T47D (cell line): ENCODE results near the gene SMC3.

ENCODE experiments used
- DNase-seq, 2 experiments: peaks; one replicate each; pipeline versions ENCODE4 v3.0.0 to v3.0.0-alpha.2; 2011 to 2012; ENCODE audit warnings: low read depth in 1 of 2, low spot score in 1 of 2
- JUND ChIP-seq: IDR thresholded peaks from 2 replicates; pipeline ENCODE4 v1.6.1; 2012; ENCODE audit warnings: low read depth
- in situ Hi-C: cut with HindIII; loops from 2 replicates; pipeline ENCODE4 v1.10.0; 2016; ENCODE audit warnings: low sequenced_read_pairs, low pct_unique_long_range_greater_than_20kb

The SMC3 gene

DNA sequence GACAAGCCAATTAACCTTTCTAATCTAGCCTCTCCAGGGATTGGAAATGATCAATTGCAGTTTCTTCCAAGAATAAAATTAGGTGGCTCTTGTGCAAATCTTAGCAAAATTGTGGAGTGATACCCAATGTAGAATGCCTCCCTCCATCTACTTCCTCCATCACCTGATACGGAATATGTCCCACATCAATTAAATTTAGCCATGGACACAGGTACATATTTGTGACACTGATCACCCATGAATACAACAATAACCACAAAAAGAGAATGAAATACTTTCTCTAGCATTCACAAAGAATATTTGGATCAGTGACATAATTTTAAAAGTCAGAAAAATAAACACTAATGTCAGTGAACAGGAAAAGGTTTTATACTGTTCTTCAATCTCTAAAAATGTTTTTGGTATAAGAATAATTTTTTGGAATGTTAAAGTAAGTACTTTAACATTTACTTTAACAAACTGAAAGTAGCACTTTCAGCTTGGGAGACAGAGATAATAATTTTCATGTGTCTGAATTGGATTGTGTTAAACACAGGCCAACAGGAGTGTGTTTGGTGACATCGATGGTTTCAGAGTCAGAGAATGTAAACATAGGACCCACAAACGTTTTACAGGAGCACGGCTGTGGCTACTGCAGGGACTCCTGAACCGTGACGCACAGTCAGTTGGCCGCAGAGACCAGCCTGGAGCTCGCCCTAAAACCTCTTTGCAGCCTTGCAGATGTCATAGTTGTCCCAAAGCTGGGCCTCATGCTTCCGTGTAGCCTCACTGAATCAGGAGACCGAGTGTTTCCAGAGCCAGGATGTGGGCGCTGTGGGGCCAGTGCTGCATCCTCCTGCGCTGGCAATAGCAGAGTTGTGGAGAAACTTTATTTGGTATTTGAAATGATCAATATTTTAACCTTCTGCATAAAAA lies 83.8 kb downstream of the SMC3 start:
- TF ChIP-seq JUND: no peak
- in situ Hi-C loops: no loop called here
- peak; percentile 28 to 52 for DNase-seq

DNA sequence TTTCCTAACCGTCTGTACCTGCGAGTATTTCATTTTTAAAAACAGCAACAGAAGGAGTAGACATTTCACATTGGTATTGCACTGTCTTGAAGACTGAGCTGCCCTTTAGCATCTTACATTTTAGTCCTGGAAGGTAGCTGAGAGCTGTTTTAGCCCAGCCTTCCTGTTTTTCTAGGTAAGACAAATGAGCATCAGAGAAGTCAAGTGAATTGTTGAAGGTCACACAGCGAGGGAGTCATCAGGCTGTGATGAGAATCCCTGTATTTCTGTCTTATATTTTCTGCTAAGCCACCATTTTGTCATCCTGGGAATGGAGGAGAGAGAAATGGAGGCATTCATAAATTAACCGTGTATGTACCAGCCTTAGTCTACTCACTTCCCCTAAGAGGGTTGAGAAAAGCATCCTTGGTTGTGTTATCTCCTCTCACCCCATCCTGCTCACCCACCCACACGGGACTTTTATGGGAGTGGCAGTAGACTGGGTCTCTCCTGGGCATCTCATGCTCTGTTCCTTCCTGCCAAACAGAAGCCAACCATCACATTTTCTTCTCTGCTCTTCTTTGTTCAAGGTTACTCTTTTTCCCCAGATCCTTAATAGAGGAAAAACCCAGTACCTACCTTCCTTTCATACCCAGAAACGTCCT lies 85.1 kb downstream of the SMC3 start:
- in situ Hi-C loops: no loop called here
- TF ChIP-seq JUND: no peak
- DNase-seq: no peak
